ENCODE measurements around the gene CPEB4. TPM values are rescaled to one million over a fixed set of nuclear protein-coding genes. Genes with fewer than 3 reads are reported as not detected.

CPEB4 gene
- total RNA-seq, 2 experiments from 2014 or later, result 18.3 to 19.2 TPM

DNA sequence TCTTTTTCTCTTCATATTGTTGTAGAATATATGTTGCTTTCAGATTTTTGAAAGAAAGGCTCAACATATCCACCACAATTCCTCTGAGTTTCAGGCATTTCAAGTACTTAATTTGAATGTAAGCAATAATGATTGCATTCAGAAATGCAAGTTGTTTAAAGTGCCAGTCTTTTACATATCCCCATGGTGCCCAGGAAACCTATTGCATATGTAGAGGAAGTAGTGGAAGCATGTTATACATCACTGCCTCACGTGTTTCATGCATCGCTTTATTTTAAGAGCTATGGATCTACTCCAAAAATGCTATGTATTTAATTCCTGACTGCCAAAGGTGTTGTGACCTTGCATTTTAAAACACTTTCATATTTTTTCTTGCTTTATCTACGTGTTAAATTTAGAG is 28.1 kb downstream of the CPEB4 start:
- H3K4me3 ChIP-seq (ENCODE audit: low read length), result no peak overlapping the region
- ATAC-seq (ENCODE audit: poor library complexity) (no peak), DNase-seq (no peak)
- peaks cover 7% of the 10 kb centered on the region for H3K4me1 ChIP-seq (ENCODE audit: insufficient read depth, low read length)
- H3K36me3 ChIP-seq (ENCODE audit: insufficient read depth, low read length), result peaks cover 7% of the 10 kb centered on the region
- H3K27ac ChIP-seq (ENCODE audit: low read depth in 1 of 2, low read length in 2 of 2), result no peak overlapping the region
- TF ChIP-seq, protein P1, sequence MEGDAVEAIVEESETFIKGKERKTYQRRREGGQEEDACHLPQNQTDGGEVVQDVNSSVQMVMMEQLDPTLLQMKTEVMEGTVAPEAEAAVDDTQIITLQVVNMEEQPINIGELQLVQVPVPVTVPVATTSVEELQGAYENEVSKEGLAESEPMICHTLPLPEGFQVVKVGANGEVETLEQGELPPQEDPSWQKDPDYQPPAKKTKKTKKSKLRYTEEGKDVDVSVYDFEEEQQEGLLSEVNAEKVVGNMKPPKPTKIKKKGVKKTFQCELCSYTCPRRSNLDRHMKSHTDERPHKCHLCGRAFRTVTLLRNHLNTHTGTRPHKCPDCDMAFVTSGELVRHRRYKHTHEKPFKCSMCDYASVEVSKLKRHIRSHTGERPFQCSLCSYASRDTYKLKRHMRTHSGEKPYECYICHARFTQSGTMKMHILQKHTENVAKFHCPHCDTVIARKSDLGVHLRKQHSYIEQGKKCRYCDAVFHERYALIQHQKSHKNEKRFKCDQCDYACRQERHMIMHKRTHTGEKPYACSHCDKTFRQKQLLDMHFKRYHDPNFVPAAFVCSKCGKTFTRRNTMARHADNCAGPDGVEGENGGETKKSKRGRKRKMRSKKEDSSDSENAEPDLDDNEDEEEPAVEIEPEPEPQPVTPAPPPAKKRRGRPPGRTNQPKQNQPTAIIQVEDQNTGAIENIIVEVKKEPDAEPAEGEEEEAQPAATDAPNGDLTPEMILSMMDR (IDR thresholded peaks at IDR 0.05), result no peak
- no peaks in the 10 kb centered on the region for H3K9me3 ChIP-seq (ENCODE audit: control insufficient read depth in 1 of 2, insufficient read depth in 1 of 2, low read length in 2 of 2)
- H3K27me3 Mint-ChIP-seq, result no peaks in the 10 kb centered on the region
- H3K27ac Mint-ChIP-seq, result peak overlapping the region; percentile 58
- no peaks in the 10 kb centered on the region for H3K9me3 Mint-ChIP-seq
- peak overlapping the region; percentile 27 for H3K4me3 Mint-ChIP-seq
- ChIA-PET CTCF (interaction anchor here (1.4 kb wide), 1 partner anchor 300 kb away, joined by 4 read pairs; no protein-coding TSS in a partner anchor), POLR2A (interaction anchor here (2.3 to 4.0 kb wide), 4 partner anchors 8 to 300 kb away, joined by 20 to 107 read pairs (median 34); partner anchors contain the start of genes BOD1 and CPEB4)
- H3K27me3 ChIP-seq (ENCODE audit: control insufficient read depth in 1 of 2, insufficient read depth in 2 of 2, low read length in 2 of 2), result no peaks in the 10 kb centered on the region
- intact Hi-C loops (cut with DNase I, micrococcal nuclease), result loop anchor here in 1 of 2 experiments (1.0 kb wide), 1 partner anchor 24 kb away; no protein-coding TSS in a partner anchor
- H3K4me1 Mint-ChIP-seq (ENCODE audit: low read depth), result peaks cover 12% of the 10 kb centered on the region
- H3K36me3 Mint-ChIP-seq (ENCODE audit: low read depth), result peaks cover 18% of the 10 kb centered on the region

DNA sequence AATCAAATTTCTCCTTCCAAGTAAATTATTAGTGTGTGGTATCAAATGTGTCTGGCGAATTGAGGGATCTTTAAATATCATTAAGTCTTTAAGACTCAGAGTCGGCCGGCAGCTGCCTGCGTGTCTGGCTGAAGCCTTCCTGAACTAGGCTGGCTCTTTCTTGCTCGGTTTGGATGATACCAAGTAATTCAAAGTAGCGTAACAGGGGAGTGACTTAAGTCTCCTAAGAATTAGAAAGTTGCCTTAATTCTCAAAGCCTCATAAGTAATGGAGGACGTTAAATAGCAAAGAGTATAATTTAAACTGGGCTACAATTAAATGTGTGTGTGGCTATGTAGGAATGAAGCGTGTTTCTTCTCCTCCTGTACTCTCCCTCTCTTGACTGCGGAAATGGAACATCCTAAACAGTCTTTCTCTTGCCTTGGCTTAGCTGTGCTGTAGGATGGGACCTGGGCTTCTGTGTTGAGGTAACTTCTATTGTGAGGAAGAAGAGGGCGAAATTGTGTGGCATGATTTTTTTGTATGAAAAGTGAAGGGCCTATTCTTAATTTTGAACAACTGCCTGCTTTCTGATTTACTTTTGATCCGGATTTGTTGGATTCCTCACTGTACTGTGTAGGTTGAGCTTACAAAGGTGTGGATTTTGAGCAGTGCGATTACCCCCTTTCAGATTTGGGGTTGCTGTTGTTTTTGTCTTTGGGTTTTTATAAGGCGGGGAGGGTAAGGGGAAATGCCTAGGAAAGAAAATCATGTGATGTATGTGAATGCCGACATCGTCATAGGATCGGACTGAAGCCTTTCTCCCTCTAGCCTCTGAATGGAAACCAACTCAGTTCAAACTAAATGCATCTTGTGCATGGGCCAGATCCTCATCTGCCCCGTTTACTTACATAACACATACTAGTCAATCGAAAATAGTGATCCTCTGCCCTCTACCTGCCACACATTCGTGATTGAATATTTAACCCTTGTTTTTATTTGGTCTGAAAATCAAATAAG is 29.9 kb downstream of the CPEB4 start:
- peaks cover 6% of the 10 kb centered on the region for H3K36me3 Mint-ChIP-seq (ENCODE audit: low read depth)
- TF ChIP-seq, protein P1 (IDR thresholded peaks at IDR 0.05), result no peak
- ChIA-PET POLR2A (interaction anchor here (0.8 to 4.0 kb wide), 20 partner anchors 9 to 1911 kb away, joined by 3 to 107 read pairs (median 5); partner anchors contain the start of genes ATP6V0E1, BOD1, CPEB4 and FBXW11), CTCF (interaction anchor here (0.6 to 1.1 kb wide), 5 partner anchors 19 to 1146 kb away, joined by 3 to 4 read pairs (median 3); partner anchors contain the start of gene BOD1)
- H3K4me1 ChIP-seq (ENCODE audit: insufficient read depth, low read length), result peaks cover 7% of the 10 kb centered on the region
- peak; percentile 34 to 87 (median 54) for DNase-seq
- no peaks in the 10 kb centered on the region for H3K9me3 Mint-ChIP-seq
- intact Hi-C loops (cut with DNase I, micrococcal nuclease), result loop anchor here (1.0 kb wide), 2 partner anchors 30 to 302 kb away; partner anchors contain the start of genes BOD1 (in 2 of the 2) and CPEB4 (in 1 of the 2)
- no peaks in the 10 kb centered on the region for H3K27me3 Mint-ChIP-seq
- H3K27ac ChIP-seq (ENCODE audit: low read depth in 1 of 2, low read length in 2 of 2), result peak overlapping the region; percentile 78 to 80
- H3K36me3 ChIP-seq (ENCODE audit: insufficient read depth, low read length), result peaks cover 4% of the 10 kb centered on the region
- no peaks in the 10 kb centered on the region for H3K9me3 ChIP-seq (ENCODE audit: control insufficient read depth in 1 of 2, insufficient read depth in 1 of 2, low read length in 2 of 2)
- no peaks in the 10 kb centered on the region for H3K27me3 ChIP-seq (ENCODE audit: control insufficient read depth in 1 of 2, insufficient read depth in 2 of 2, low read length in 2 of 2)
- peak; percentile 91 for ATAC-seq (ENCODE audit: poor library complexity)
- H3K27ac Mint-ChIP-seq, result no peak overlapping the region
- H3K4me3 ChIP-seq (ENCODE audit: low read length), result peak overlapping the region; percentile 62
- H3K4me3 Mint-ChIP-seq, result no peak overlapping the region
- peaks cover 22% of the 10 kb centered on the region for H3K4me1 Mint-ChIP-seq (ENCODE audit: low read depth)

DNA sequence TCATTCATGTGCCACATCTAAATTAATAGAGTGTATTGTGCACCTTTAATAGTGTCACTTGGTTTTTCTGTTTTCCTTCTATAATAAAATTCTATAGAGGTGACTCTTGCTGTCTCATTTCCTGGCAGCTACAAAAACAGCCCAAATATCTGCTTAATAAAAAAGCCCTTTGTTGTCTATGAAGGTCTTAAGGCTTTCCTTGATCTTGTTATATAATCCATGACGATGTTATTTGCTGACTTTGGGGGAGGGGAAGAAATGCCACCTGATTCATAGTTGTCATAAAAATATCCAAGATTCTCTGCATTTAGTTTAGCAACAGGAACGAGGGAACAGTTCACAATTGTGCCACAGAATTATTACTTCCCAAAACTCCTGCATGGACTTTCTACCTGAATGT is 31.3 kb downstream of the CPEB4 start:
- Histone ChIP-seq H3K4me3 (ENCODE audit: low read length) (no peak overlapping the region), H3K27ac (ENCODE audit: low read depth in 1 of 2, low read length in 2 of 2) (peak overlapping the region; percentile 78 to 80), H3K4me1 (ENCODE audit: insufficient read depth, low read length) (peaks cover 7% of the 10 kb centered on the region), H3K27me3 (ENCODE audit: control insufficient read depth in 1 of 2, insufficient read depth in 2 of 2, low read length in 2 of 2) (no peaks in the 10 kb centered on the region), H3K9me3 (ENCODE audit: control insufficient read depth in 1 of 2, insufficient read depth in 1 of 2, low read length in 2 of 2) (no peaks in the 10 kb centered on the region), H3K36me3 (ENCODE audit: insufficient read depth, low read length) (peaks cover 4% of the 10 kb centered on the region)
- Mint-ChIP-seq H3K27me3 (no peaks in the 10 kb centered on the region), H3K36me3 (ENCODE audit: low read depth) (no peaks in the 10 kb centered on the region), H3K4me3 (no peak overlapping the region), H3K27ac (no peak overlapping the region), H3K9me3 (no peaks in the 10 kb centered on the region), H3K4me1 (ENCODE audit: low read depth) (peaks cover 32% of the 10 kb centered on the region)
- no peak for DNase-seq
- no peak for ATAC-seq (ENCODE audit: poor library complexity)
- intact Hi-C loops (cut with DNase I, micrococcal nuclease), result no loop called here
- CTCF ChIA-PET, result no interaction called here
- POLR2A ChIA-PET, result interaction anchor here (1.7 to 4.0 kb wide), 4 partner anchors 32 to 936 kb away, joined by 4 to 107 read pairs (median 33); partner anchors contain the start of genes ATP6V0E1, BOD1 and CPEB4
- TF ChIP-seq, protein P1 (IDR thresholded peaks at IDR 0.05), result no peak
